Suprapubic skin (tissue), 4 donors: Measurements from ENCODE around the gene PPP2R3A.

ENCODE experiments used
- CTCF ChIP-seq, 2 donors: fragments of 200-600 bp in 1 of 2; fragments of 450-650 bp in 1 of 2; sonication (generic) in 1 of 2; IDR thresholded peaks; one replicate each; pipeline ENCODE4 v1.5.1; 2016 to 2019; ENCODE audit warnings: antibody characterized with exemption in 2 of 2, mild to moderate bottlenecking in 1 of 2, moderate library complexity in 1 of 2
- POLR2A ChIP-seq, 2 donors: fragments of 450-650 bp; IDR thresholded peaks; one replicate each; pipeline ENCODE4 v1.6.1; 2017; ENCODE audit warnings: antibody characterized with exemption in 2 of 2, mild to moderate bottlenecking in 2 of 2, moderate library complexity in 2 of 2
- POLR2AphosphoS5 ChIP-seq, 3 donors: sonication (generic); formaldehyde crosslinking; IDR thresholded peaks; one replicate each; pipeline ENCODE4 v1.6.1; 2017; ENCODE audit warnings: antibody characterized with exemption in 3 of 3

- no peak for TF ChIP-seq POLR2A (IDR thresholded peaks at IDR 0.05)
- no peak for TF ChIP-seq CTCF (IDR thresholded peaks at IDR 0.05)
- no peak for TF ChIP-seq POLR2AphosphoS5 (IDR thresholded peaks at IDR 0.05)
Measured at GRCh38 chr3:136141891-136142290, 176.4 kb downstream of the PPP2R3A start.
